GM04503 (cell line): ENCODE data around the gene COLGALT1.
A peak's percentile ranks its signal among the peaks of the same experiment; 100 is the strongest.
"Not testable (repeated sequence)": the region's sequence is repeated elsewhere in the genome, so short reads cannot be mapped to it uniquely, and the experiment has no call there.

Experiments used
- DNase-seq: peaks from one replicate; pipeline ENCODE4 v3.0.0-alpha.2; 2012; ENCODE audit warnings: low read depth

Gene COLGALT1

DNA sequence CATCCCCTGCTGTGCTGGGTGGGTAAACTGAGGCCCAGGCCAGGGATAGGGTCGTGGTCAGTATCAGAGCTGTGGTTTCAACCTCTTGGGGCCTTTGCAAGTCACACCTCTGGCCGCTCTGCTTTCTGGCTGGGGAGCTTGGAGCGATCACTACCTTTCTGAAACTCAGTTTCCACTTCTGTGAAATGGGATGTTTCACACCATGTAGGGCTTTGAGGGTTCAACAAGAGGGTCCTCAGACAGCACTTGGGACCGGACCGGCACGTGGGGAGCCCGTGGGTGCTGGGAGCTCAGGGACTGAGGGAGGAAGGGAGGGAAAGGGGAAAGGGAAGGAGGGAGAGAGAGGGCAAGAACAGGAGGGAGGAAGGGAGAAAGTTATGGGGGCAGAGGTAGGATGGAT lies 22.9 kb upstream of the COLGALT1 start:
- no peak for DNase-seq

DNA sequence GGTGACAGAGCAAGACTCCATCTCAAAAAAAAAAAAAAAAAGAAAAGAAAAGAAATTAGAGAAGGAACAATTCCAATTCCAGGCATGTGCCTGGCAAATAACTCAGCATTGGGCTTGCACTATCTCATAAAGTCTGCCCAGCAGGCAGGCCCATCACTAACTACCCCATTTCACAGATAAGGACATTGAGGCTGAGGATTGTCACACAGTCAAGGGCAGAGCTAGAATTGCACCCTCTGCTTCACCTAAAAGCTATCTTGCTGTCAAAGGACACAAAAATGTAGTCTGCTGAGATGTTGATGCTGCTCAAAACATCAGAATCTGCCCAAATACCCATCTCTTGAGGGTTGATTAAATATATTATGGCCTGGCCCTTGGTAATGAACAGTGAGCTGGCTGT lies 20.7 kb upstream of the COLGALT1 start:
- DNase-seq, result no peak

DNA sequence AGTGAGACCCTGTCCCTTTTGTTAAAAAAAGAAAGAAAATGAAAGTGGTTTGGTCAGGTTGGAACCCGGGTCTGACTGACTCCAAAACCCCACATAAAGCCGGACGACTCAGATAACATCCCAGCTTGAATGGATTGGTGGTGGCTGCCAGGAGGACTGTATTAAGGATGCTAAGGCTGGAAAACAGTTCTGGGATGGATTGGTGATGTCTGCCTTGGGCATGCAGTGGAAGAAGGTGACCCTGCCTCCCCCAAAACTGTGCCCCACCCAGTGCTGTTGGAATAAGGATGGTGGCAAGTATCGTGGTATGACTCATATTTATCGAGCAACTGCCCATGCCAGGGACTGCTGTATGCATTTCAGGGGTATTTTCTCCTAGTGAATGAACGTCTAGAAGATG lies 18.5 kb upstream of the COLGALT1 start:
- no peak for DNase-seq

DNA sequence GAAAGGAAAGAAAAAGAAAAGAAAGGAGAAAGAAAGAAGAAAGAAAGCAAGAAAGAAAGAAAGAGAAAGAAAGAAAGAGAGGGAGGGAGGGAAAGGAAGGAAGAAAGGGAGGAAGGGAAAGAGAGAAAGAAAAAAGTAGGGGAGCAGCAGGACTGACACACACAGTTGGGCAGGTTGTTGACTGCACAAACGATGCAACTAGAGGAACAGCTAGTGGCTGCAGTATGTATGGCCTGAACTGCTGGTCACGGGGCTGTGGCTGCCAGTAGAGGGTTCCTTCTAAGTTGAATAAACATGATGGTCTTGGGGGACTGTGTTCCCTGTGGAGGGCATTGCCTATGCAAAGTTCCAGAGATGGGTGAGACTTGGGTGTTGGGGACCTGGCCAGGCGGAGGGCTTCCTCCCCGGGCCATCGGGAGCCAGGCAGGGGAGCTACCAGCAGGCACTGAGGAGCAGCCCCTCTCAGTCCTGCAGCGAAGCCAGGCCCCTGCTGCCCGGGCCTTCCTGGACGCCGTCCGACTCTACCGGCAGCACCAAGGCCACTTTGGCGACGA lies 16.7 kb upstream of the COLGALT1 start:
- no peak for DNase-seq

DNA sequence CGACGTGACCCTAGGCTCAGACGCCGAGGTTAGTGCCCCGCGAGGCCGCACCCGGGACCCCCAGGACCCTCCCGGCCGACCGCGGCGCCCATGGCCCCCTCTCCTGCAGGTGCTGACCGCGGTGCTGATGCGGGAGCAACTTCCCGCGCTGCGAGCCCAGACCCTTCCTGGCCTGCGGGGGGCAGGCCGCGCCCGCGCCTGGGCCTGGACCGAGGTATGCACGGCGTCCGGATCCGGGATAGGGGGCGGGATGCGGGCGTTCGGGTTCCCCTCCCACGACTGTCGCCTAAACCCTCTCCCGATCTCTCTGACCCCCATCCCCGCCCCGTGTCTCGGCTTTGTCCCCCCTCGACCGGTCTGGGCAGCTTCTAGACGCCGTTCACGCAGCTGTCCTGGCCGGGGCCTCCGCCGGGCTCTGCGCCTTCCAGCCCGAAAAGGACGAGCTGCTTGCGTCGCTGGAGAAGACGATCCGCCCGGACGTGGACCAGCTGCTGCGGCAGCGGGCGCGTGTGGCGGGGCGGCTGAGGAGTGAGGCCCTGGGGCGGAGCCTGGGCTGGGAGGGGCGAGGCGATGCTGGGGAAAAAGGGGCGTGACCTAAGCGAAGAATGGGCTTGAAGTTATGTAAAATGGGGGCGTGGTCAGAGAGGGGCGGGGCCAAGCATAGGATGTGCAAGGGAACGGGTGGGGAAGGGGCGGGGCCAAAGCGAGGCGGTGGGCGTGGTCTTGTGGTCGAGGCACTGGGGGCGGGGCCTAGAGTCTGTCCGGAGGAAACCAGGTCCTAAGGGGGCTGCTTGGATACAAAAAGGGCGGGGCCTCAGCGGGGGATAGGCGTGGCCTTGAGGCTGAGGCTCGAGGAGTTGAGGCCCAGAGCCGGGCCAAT lies 16.0 kb upstream of the COLGALT1 start:
- DNase-seq, result peak; percentile 34

DNA sequence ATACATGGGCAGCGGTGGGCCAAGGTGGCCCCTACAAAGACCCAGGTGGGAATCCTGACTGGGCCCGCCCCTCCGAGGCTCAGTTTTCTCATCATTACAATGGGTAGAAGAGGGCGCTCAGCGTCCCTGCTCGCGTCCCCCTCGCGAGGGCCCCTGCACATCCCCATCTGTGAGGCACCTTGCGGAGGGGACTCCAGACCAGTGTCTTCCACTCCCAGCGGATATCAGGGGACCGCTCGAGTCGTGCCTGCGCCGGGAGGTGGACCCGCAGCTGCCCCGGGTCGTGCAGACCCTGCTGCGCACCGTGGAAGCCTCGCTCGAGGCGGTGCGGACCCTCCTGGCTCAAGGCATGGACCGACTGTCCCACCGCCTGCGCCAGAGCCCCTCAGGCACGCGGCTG lies 15.3 kb upstream of the COLGALT1 start:
- no peak for DNase-seq

DNA sequence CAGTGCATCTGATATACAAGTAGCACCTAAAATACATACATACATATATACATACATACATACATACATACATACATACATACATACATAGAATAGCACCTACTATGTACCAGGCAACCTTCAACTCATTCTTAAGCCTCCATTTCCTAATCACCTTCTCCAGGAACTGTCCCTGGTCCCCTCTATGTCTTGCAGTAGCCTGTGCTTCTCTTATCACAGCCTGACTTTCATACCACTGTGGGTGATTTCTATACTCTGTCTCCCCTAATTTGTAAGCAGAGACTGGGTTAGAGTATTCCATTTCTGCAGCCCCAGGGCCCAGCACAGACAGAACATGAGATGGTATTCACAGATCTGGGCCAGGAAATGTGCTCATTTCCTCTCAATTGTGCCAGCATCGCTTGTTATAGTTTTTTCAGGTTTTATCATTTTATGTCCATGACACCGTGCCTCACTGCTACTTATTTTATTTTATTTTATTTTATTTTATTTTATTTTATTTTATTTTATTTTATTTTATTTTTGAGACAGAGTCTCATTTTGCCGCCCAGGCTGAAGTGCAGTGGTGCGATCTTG lies 14.2 kb upstream of the COLGALT1 start:
- no peak for DNase-seq

DNA sequence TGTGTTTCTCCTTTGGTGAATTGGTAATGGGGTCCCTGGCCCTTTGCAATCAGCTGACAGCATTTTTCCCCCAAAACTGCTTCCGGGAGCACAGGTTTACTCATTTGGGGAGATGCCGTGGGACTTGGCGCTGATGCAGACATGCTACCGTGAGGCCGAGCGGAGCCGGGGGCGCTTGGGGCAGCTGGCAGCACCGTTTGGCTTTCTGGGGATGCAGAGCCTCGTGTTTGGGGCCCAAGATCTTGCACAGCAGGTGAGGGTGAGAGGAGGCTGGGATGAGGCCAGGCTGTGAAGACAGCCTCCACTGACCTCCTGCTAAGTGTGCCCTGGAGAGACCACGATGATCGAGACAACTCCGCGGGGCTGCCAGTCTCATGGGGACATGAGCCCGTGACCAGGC lies 13.4 kb upstream of the COLGALT1 start:
- DNase-seq, result no peak

DNA sequence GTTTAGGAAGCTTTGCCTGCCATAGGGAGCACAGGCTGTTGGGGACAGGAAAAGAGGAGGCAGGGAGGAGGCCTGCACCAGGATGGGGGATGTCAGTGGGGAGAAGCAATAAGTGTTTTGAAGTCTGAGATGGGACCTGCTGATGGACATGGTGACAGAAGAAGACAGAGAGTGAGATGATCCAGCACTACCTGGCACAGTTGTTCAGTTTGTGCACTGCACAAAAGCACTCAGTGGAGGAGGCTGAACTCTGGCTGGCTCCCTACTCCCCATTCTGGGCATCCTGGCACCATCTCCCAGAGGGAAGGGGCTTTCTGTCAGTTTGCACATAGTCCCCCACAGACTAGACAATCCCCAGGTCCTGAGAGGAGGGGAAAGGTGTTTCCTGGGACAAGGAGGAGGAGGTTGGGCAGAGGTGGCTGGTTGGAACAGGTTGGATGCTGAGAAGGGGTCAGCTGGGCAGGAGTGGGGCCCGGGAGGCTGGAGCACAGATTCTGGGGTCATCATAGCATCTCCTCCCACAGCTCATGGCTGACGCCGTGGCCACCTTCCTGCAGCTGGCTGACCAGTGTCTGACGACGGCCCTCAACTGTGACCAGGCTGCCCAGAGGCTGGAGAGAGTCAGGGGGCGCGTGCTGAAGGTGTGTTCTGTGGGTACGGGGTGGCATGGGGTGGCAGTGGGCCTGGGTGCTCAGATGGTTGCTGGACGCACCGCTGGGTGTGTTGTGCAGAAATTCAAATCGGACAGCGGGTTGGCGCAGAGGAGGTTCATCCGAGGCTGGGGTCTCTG lies 12.5 kb upstream of the COLGALT1 start:
- no peak for DNase-seq

DNA sequence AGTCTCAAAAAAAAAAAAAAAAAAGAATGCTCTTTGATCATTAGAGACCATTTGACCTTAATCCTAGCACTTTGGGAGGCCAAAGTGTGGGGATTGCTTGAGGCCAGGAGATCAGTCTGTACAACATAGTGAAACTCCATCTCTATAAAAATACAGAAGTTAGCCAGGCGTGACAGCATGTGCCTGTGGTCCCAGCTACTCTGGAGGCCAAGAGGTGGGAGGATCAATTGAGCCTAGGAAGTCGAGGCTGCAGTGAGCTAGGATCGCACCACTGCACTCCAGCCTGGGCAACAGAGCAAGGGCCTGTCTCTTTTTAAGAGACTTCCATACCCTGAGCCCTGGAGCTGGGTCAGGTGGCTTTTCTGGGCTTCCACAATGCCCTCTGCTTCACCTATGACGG lies 11.5 kb upstream of the COLGALT1 start:
- DNase-seq, result no peak

DNA sequence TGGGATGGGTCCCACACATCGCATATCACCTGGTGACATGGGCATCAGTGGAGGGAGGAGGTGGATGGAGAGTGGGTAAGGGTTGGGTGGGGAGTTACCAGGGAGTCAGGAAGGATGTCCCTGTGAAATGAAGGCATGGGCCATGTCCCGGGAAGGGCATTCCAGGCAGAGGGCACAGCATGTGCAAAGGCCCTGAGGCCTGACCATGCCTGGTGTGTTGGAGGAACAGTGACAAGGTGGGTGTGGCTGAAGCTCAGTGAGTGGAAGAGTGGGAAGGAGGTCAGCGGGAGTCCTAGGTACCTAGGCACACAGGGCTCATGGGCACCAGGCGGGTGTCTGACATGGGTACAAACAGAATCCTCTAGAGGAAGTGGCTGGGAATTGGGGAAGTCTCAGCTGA lies 11.0 kb upstream of the COLGALT1 start:
- DNase-seq, result no peak

DNA sequence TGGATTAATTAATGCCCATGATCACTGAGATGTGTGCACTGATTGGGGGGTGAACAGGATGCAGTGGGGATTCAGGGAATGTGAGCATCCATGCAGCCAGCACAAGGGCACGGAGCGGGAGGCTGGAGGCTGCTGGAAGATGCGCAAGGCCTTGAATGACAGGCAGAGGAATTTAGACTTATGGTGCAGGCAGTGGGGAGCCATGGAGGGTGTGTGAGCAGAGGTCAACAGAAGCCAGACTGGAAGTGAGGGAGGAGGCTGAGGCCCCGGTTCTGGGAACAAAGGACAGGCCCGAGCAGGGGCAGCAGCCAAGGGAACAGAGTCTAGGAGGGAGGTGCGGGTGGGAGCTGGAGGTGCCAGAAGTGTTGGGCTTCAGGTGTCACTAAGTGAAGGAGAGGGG lies 7.3 kb upstream of the COLGALT1 start:
- DNase-seq, result no peak

DNA sequence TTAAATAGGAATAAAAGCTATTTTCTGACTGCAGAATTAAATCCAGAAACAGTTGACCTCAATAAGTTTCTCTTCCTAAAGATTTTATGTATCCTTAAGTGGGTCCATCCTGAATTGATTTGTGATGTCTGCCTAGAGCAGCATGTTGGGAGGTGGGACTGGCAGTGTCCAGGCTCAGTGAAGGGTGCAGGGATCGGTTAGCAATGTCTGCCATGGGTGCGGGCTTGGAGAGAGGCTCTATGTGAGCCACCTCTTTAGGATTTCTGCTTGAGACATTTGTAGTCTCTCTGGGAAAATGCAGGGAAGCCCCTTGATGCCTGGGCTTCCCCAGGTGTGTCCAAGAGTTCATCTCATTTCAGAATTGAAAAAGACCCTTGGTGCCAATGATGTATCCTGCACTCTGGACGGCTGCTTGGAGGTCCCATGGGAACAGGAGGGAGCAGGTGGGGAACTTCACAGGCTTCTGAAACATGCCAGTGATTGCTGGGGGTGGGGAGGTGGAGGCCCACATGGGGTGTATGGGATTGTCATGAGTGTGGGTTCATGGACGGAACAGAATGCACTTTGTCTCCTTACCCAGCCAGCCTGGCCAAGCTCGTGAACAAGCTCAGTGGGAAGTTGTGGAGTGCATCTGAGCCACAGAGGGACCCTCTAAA lies 6.2 kb upstream of the COLGALT1 start:
- no peak for DNase-seq

DNA sequence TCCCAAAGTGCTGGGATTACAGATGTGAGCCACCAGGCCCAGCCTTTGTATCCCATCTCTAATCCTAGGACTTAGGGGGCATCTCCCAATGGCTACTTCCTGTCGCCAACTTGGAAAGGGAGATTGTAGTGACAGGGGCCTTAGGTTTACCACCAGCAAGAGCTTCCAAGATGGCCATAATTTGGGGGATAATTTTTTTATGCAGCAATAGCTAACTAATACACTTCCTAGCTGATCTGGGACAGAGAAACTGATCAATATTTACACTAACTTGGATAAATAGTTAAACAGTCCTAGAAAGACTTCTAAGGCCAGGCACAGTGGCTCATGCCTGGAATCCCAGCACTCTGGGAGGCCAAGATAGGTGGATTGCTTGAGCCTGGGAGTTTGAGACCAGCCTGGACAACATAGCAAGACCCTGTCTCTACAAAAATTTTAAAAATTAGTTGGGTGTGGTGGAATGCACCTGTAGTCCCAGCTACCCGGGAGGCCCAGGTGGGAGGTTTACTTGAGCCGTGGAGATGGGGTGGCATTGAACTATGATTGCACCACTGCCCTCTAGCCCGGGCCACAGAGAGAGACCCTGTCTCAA lies 5.3 kb upstream of the COLGALT1 start:
- DNase-seq, result no peak

DNA sequence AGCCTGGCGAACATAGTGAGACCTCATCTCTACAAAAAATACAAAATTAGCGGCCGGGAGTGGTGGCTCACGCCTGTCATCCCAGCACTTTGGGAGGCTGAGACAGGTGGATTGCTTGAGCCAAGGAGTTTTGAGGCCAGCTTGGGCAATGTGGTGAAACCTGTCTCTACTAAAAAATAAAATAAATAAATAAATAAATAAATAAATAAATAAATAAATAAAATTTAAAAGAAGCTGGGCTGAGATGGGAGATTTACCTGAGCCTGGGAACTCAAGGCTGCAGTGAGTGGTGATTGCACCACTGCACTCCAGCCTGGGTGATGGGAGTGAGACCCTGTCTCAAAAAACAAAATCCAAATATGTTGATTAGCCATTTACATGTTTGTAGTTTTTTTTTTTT lies 2.7 kb upstream of the COLGALT1 start:
- not testable (repeated sequence) for DNase-seq

DNA sequence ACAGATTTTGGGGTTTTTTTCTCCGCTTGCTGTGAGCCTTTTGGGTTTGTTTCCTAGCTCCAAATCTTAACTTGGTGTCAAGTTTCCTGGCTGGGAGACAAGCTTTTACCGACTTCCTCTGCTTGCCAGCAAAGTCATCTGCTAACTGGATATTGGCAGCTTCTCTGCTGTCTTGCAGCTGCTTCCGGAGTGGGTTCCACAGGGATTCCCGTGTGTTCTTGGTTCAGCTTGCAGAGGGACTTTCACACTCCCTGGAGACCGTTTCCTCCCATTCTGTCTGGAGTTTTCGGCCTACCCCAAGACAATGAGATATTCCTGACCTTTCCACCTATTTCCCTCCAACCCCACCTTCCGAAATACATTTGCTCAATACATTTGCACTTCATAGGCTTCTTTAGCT lies 2.2 kb upstream of the COLGALT1 start:
- peak; percentile 81 for DNase-seq

DNA sequence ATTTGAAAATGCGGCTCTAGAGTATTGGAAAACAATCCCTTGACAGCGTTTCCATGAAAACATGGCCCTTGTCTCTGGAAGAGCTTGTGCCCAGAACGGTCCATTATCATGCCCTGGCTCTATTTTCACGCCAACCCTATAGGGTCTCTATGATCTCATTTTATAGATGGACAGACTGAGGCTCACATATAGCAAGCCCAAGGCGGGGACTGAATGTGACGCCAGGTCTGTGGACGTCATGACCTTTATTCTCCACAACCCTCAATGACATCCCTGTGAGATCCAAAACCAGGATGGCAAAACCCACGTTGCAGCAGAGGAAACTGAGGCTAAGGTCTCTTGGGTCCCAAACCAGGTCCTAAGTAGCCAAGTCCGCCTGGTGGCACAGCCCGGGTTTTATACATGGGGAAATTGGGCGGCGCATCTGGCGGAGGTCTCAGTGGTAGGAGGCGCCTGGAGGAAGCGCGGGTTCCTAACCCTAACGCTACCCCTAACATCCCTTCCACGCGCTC lies 425 bp upstream of the COLGALT1 start:
- DNase-seq, result no peak

DNA sequence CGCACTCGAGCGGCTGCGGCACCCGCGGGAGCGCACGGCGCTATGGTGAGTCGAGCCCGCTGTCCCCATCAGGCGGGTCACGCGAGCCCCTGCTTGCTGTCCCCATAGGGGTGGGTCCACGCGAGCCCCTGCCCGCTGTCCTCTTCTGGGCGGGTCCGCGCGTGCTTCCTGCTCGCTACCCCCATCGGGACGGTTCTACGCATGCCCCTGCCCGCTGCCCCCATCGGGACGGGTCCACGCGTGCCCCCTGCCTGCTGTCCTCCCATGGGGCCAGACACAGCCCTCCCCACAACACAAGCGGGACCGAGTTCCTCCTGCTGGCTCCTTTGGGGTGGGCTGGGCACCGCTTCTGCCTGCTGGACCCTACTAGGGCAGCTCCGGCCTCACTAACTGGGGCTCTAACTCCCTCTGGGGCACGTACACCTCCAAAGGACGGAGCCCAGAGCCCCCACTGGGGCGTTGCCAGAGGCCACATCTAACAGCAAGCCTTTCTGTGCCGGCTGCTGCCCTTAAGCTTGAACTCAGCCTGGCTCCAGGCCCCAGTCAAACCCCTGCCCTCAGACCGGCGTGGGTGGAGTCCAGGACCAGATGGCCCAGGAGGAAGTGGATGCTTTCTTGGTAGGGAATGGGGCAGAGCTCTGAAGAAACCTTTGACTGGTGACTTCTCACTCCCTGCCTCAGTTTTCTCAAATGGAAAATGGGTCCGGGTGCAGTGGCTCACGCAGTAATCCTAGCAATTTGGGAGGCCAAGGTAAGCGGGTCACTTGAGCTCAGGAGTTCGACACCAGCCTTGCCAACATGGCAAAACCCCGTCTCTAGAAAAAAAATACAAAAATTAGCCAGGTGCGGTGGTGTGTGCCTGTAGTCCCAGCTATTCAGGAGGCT lies 722 bp downstream of the COLGALT1 start:
- DNase-seq, result no peak

DNA sequence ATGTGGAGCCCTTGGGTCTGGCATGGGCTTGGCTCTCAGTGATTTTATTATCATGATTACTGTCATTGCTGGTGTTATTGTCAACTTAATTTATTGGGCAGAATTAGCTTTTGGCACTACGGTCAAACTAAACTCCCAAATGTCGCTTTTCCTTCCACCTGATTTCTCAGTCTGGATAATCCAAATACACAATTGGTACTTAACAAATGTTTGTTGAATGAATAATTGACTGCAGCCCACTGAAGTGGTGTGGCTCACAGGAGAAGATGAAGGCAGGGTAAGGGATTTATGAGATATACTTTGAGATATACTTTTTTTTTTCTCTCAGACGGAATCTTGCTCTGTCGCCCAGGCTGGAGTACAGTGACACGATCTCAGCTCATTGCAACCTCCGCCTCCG lies 1.5 kb downstream of the COLGALT1 start:
- DNase-seq, result no peak

DNA sequence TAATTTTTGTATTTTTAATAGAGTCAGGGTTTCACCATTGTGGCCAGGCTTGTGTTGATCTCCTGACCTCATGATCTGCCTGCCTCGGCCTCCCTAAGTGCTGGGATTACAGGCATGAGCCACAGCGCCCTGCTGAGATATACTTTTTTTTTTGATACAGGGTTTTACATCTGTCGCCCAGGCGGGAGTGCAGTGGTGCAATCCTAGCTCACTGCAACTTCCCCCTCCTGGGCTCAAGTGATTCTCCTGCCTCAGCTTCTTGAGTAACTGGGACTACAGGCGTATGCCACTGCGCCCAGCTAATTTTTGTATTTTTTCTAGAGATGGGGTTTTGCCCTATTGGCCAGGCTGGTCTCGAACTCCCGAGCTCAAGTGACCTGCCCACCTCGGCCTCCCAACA lies 2.0 kb downstream of the COLGALT1 start:
- DNase-seq, result no peak

DNA sequence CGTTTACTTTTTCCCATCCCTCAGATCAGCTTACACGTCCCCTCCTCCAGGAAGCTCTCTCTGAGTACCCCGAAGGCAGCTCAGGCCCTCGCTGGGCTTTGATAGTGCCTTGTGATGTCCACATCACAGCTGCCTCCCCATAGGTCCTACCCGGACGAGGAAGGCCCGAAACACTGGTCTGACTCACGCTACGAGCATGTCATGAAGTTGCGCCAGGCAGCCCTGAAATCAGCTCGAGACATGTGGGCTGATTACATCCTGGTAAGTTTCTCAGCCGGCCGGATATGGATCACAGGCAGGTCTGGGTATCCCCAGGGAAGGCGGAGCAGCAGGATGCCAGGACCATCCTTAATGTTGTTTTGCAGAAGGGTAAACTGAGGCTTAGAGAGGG lies 4.8 kb downstream of the COLGALT1 start:
- DNase-seq, result peak; percentile 75
